Fibroblast of the conjunctiva (primary cell): ENCODE results near the gene LHFPL2.

Source experiments
- DNase-seq: peaks from one replicate; pipeline ENCODE4 v3.0.0-alpha.2; 2010; ENCODE audit warnings: low read depth

LHFPL2 gene

GRCh38 chr5:78543916-78544315 lies 104.7 kb downstream of the LHFPL2 start:
- no peak for DNase-seq

- no peak for DNase-seq
Observed at GRCh38 chr5:78543292-78543691, 105.3 kb downstream of the LHFPL2 start.

GRCh38 chr5:78542321-78542840 lies 106.2 kb downstream of the LHFPL2 start:
- no peak for DNase-seq

GRCh38 chr5:78541086-78541654 lies 107.4 kb downstream of the LHFPL2 start:
- no peak for DNase-seq

GRCh38 chr5:78540335-78541085 lies 108.1 kb downstream of the LHFPL2 start:
- DNase-seq = no peak

- no peak for DNase-seq
Observed at GRCh38 chr5:78538240-78538850, 110.2 kb downstream of the LHFPL2 start.

GRCh38 chr5:78537821-78538220 lies 110.8 kb downstream of the LHFPL2 start:
- DNase-seq = no peak

- no peak for DNase-seq
Observed at GRCh38 chr5:78537411-78537810, 111.2 kb downstream of the LHFPL2 start.

- DNase-seq = no peak
Observed at GRCh38 chr5:78536661-78537196, 111.8 kb downstream of the LHFPL2 start.

GRCh38 chr5:78534905-78535200 lies 113.7 kb downstream of the LHFPL2 start:
- DNase-seq = no peak

- DNase-seq = no peak
Observed at GRCh38 chr5:78534148-78534904, 114.2 kb downstream of the LHFPL2 start.

- DNase-seq = no peak
Observed at GRCh38 chr5:78533356-78533755, 115.2 kb downstream of the LHFPL2 start.

GRCh38 chr5:78530342-78531096 lies 118.1 kb downstream of the LHFPL2 start:
- DNase-seq = no peak

- DNase-seq = no peak
Observed at GRCh38 chr5:78527925-78528324, 120.6 kb downstream of the LHFPL2 start.

- DNase-seq = peak; percentile 86
Observed at GRCh38 chr5:78527054-78527859, 121.3 kb downstream of the LHFPL2 start.

- DNase-seq = no peak
Observed at GRCh38 chr5:78526049-78526525, 122.5 kb downstream of the LHFPL2 start.

- no peak for DNase-seq
Observed at GRCh38 chr5:78523314-78524193, 125.0 kb downstream of the LHFPL2 start.

- DNase-seq = no peak
Observed at GRCh38 chr5:78522476-78523260, 125.9 kb downstream of the LHFPL2 start.

GRCh38 chr5:78521455-78521854 lies 127.1 kb downstream of the LHFPL2 start:
- DNase-seq = no peak
